A673 (cell line): ENCODE measurements around the gene UCN. TPM values are rescaled to one million over a fixed set of nuclear protein-coding genes. Genes with fewer than 3 reads are reported as not detected.
A peak's percentile ranks its signal among the peaks of the same experiment; 100 is the strongest.

Experiments
- BruUV-seq: library from RNA; stranded (reverse); fragments of 400-500 nt; replicated peaks from 2 replicates; lab custom pipeline; 2021; lab: Mats Ljungman, UMichigan
- CTCF ChIA-PET: fragments of 300-600 bp; sonication (Branson Sonifier 250); formaldehyde crosslinking; loops from one replicate; lab custom pipeline; 2022; ENCODE audit warnings: antibody characterized with exemption; lab: Charles Lee
- POLR2A ChIA-PET: fragments of 300-600 bp; sonication (Branson Sonifier 250); formaldehyde crosslinking; loops from one replicate; lab custom pipeline; 2022; ENCODE audit warnings: antibody characterized with exemption; ENCODE audit not compliant: low non-redundant PET; lab: Charles Lee
- DNase-seq: peaks from one replicate; pipeline ENCODE4 v3.0.0-alpha.2; 2015; ENCODE audit warnings: low spot score
- H3K27ac ChIP-seq: fragments of 200-600 bp; sonication (generic); 2 replicates; pipeline ENCODE4 v1.5.1; 2016; ENCODE audit warnings: mixed run types, low read depth, mild to moderate bottlenecking, mixed read lengths, antibody characterized with exemption, low read length; ENCODE audit not compliant: poor library complexity, severe bottlenecking
- H3K27me3 ChIP-seq: fragments of 200-600 bp; sonication (generic); replicated peaks from 2 replicates; pipeline ENCODE4 v1.6.1; 2017; ENCODE audit warnings: mixed run types, low read depth, mild to moderate bottlenecking, mixed read lengths, antibody characterized with exemption, low read length; ENCODE audit not compliant: insufficient read depth, poor library complexity
- H3K36me3 ChIP-seq: fragments of 200-600 bp; sonication (generic); 2 replicates; pipeline ENCODE4 v1.6.1; 2016; ENCODE audit warnings: mixed run types, mild to moderate bottlenecking, mixed read lengths, antibody characterized with exemption, low read length; ENCODE audit not compliant: insufficient read depth, poor library complexity, severe bottlenecking
- H3K4me1 ChIP-seq: fragments of 200-600 bp; sonication (generic); 2 replicates; pipeline ENCODE4 v1.6.1; 2017; ENCODE audit warnings: mixed run types, mild to moderate bottlenecking, mixed read lengths, antibody characterized with exemption, low read length; ENCODE audit not compliant: insufficient read depth, poor library complexity, severe bottlenecking
- H3K4me3 ChIP-seq: fragments of 200-600 bp; sonication (generic); 2 replicates; pipeline ENCODE4 v1.5.1; 2016; ENCODE audit warnings: low read depth, mixed run types, mild to moderate bottlenecking, mixed read lengths, low read length; ENCODE audit not compliant: poor library complexity, severe bottlenecking
- H3K9me3 ChIP-seq: fragments of 200-600 bp; sonication (generic); 2 replicates; pipeline ENCODE4 v1.6.1; 2016; ENCODE audit warnings: mixed run types, low read depth, mild to moderate bottlenecking, mixed read lengths, antibody characterized with exemption, low read length; ENCODE audit not compliant: poor library complexity, severe bottlenecking
- EZH2 ChIP-seq: fragments of 200-600 bp; sonication (generic); IDR thresholded peaks from 2 replicates; pipeline ENCODE4 v1.6.1; 2017; ENCODE audit warnings: borderline replicate concordance, low read depth, mild to moderate bottlenecking, mixed read lengths, antibody characterized with exemption, low read length; ENCODE audit not compliant: poor library complexity, severe bottlenecking
- intact Hi-C: fragments of 100-400 bp; cut with micrococcal nuclease; formaldehyde crosslinking; loops from one replicate; pipeline ENCODE4 v1.10.0; 2022; ENCODE audit not compliant: unreplicated experiment
- total RNA-seq: library from RNA; stranded (reverse); gene quantifications from 2 replicates; pipeline ENCODE4 v1.2.3, GENCODE V29; 2021
- TF ChIP-seq, protein P1 (sequence below): fragments of 300-800, 200-600 bp; sonication (generic); conservative IDR thresholded peaks from 2 replicates; pipeline ENCODE4 v1.5.1; 2017; ENCODE audit warnings: low read depth, mild to moderate bottlenecking, antibody characterized with exemption, low read length, moderate library complexity, mixed read lengths

UCN gene
- total RNA-seq, 1 experiment from 2014 or later, result 0.64 TPM

DNA sequence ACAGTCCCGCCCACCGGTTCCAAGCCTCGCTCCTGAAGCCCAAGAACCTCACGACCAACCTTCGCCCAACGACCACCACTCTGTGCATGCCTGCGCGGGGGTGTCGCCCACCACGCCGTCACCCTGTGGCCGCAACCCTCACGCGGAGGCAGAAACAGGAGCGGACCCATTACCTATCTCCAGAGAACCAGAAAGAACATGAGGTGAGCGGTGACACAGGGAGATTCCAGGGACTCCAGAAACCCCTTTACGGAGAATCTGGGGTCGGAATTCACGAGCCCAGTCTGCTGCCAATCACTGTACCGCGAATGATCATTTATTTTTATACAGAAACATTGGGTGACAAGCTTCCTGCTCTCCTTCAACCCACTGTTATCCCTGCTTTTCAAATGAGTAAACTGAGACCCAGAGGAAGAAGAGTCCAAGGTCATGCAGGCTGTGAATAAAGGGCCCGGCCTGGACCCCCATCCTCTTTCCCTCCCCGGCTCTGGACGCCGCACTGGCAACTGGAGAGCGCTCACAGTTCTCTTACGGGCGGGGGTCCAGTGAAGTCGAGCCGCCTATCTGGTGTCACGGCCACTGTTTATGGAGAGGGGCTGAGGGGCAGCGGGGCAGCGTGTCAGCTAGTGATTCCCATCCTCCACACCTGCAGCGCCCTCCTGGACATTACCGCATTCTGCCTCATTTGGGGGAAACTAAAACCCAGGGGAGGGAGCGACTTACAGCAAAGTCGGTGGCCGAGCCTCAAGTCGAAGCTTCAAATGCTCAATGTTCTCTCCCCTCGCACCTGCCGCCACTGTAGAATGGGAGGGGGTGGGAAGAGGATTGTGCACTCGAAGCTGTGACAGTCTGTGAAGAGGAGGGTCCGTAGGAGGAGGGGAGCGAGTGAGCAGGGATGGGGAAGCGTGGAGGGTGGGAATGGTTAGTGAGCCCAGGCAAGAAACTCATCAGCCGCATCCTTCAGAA is 44.7 kb downstream of the UCN start:
- H3K36me3 ChIP-seq, result peaks cover 1% of the 10 kb centered on the region
- TF ChIP-seq, protein P1, sequence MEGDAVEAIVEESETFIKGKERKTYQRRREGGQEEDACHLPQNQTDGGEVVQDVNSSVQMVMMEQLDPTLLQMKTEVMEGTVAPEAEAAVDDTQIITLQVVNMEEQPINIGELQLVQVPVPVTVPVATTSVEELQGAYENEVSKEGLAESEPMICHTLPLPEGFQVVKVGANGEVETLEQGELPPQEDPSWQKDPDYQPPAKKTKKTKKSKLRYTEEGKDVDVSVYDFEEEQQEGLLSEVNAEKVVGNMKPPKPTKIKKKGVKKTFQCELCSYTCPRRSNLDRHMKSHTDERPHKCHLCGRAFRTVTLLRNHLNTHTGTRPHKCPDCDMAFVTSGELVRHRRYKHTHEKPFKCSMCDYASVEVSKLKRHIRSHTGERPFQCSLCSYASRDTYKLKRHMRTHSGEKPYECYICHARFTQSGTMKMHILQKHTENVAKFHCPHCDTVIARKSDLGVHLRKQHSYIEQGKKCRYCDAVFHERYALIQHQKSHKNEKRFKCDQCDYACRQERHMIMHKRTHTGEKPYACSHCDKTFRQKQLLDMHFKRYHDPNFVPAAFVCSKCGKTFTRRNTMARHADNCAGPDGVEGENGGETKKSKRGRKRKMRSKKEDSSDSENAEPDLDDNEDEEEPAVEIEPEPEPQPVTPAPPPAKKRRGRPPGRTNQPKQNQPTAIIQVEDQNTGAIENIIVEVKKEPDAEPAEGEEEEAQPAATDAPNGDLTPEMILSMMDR, result no peak
- TF ChIP-seq EZH2, result no peak
- no TSS peak for BruUV-seq
- ChIA-PET POLR2A (no interaction called here), CTCF (interaction anchor here (1.1 to 1.4 kb wide), 2 partner anchors 16 to 39 kb away, joined by 3 to 6 read pairs; no protein-coding TSS in a partner anchor)
- H3K27ac ChIP-seq, result peak overlapping the region; percentile 80
- H3K27me3 ChIP-seq, result peaks cover 4% of the 10 kb centered on the region
- DNase-seq, result no peak
- intact Hi-C loops, result loop anchor here (5.0 kb wide), 3 partner anchors 39 to 109 kb away; partner anchors contain the start of genes EIF2B4 and SNX17
- peaks cover 11% of the 10 kb centered on the region for H3K4me1 ChIP-seq
- peak overlapping the region; percentile 92 for H3K4me3 ChIP-seq
- H3K9me3 ChIP-seq, result no peaks in the 10 kb centered on the region

DNA sequence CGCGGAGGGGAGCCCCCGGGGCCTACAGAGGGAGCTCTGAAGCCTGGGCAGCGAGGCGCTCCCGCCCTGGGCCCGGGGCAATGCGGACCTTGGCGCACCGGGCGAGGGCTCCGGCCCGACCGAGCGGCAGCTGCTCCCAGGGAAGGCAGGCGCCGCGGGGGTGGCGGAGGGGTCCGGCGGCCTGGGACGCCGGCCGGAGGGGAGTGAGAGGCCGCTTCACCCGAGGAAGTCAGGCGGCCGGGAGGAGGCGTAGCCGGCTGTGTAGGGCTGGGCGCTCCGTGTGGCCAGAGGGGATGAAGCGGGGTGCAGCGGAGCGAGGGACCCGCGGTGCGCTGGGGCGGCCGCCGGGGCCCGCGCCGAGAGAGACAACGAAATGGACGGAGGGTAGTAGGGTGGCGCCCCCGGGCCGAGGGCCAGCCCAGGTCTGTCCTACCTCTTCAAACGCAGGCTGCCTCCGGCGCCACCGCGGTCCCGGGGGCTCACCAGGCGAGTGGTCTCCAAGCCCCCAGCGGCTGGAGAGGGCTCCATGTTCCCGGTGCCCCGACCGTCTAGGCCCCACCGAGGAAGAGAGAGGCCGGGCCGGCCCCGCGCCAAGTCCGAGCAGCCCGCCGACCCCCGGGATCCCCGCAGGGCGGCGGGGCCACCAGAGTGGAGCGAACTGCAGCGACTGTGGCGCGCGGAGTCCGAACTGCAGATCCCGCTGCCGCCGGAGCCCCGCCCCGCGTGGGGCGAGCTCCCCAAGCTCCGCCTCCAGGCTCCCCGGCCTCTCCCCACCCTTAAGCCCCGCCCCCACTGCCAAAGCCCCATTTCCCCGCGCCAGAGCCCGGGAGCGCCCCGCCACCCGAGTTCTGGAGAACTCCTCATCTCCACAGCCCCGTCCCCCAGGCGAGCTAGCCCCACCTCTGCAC is 45.6 kb downstream of the UCN start, which contains the start of gene SLC30A3:
TSS of gene SLC30A3 (minus strand) at position 669 of the 908 bp plus-strand sequence. CDS start at position 528, 141 bp downstream.
- peak; percentile 90 for DNase-seq
- H3K36me3 ChIP-seq, result peaks cover 9% of the 10 kb centered on the region
- H3K4me1 ChIP-seq, result peaks cover 11% of the 10 kb centered on the region
- H3K27me3 ChIP-seq, result peaks cover 4% of the 10 kb centered on the region
- H3K9me3 ChIP-seq, result no peaks in the 10 kb centered on the region
- intact Hi-C loops, result loop anchor here (5.0 kb wide), 3 partner anchors 40 to 110 kb away; partner anchors contain the start of genes EIF2B4 and SNX17
- ChIA-PET CTCF (interaction anchor here (0.7 to 1.4 kb wide), 3 partner anchors 17 to 40 kb away, joined by 3 to 11 read pairs (median 6); no protein-coding TSS in a partner anchor), POLR2A (interaction anchor here (0.6 kb wide), 1 partner anchor 29 kb away, joined by 3 read pairs; no protein-coding TSS in a partner anchor)
- peak within 1 kb of the TSS; percentile 92 for H3K4me3 ChIP-seq
- TF ChIP-seq, protein P1, result 0 out of 2 replicates have a peak, but pooled peaks have one; percentile 8
- no peak for TF ChIP-seq EZH2
- no TSS peak for BruUV-seq
- H3K27ac ChIP-seq, result peak within 1 kb of the TSS; percentile 80

DNA sequence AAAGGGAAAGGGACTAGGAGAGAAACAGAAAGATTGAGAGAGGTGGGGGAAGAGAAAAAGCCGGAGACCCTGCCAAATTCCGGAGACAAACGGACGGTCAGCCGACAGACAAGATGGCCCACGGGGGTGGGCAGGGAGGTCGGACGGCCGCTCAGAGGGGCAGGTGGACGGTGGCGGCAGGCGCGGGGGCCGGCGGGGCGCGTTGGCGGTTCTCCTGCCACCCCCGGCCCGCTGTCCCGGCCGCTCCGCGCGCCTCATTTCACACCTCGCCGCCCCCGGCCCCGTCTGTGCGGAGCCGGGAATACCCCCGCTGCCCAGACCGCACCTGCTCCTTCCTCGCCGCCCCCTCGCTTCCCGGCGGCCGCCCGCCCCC is 46.3 kb downstream of the UCN start:
- Histone ChIP-seq H3K27me3 (peaks cover 4% of the 10 kb centered on the region), H3K36me3 (peaks cover 9% of the 10 kb centered on the region), H3K4me3 (peak overlapping the region; percentile 92), H3K9me3 (no peaks in the 10 kb centered on the region), H3K27ac (peak overlapping the region; percentile 80), H3K4me1 (peaks cover 11% of the 10 kb centered on the region)
- no TSS peak for BruUV-seq
- CTCF ChIA-PET, result interaction anchor here (0.7 to 1.4 kb wide), 2 partner anchors 18 to 30 kb away, joined by 6 to 11 read pairs; no protein-coding TSS in a partner anchor
- intact Hi-C loops, result loop anchor here (5.0 kb wide), 3 partner anchors 40 to 110 kb away; partner anchors contain the start of genes EIF2B4 and SNX17
- no peak for TF ChIP-seq EZH2
- TF ChIP-seq, protein P1, result no peak
- no peak for DNase-seq
- POLR2A ChIA-PET, result no interaction called here
